GM12878 (cell line): ENCODE measurements around the gene ZDHHC14. TPM values are rescaled to one million over a fixed set of nuclear protein-coding genes. Genes with fewer than 3 reads are reported as not detected.

ENCODE experiments used
- ATAC-seq: fragments of 200-7000 bp; cut with Tn5 transposase; 3 replicates; pipeline ENCODE4 v1.9.1; 2020; ENCODE audit warnings: mild to moderate bottlenecking, moderate library complexity
- BruUV-seq: library from RNA; stranded (reverse); fragments of 400-500 nt; replicated peaks from 2 replicates; lab custom pipeline; 2021; lab: Mats Ljungman, UMichigan
- CTCF ChIA-PET: fragments of 300-600 bp; sonication (Branson Sonifier 250); formaldehyde crosslinking; extraction: SDS; loops from one replicate; lab custom pipeline; 2021; ENCODE audit warnings: inconsistent platforms; lab: Yijun Ruan, JAX
- POLR2A ChIA-PET: fragments of 350-600 bp; formaldehyde crosslinking; extraction: SDS; loops from one replicate; lab custom pipeline; 2021; ENCODE audit warnings: inconsistent platforms; lab: Charles Lee
- RAD21 ChIA-PET: fragments of 300-600 bp; sonication (Branson Sonifier 250); formaldehyde crosslinking; loops from one replicate; lab custom pipeline; 2023; ENCODE audit warnings: antibody characterized with exemption; ENCODE audit not compliant: unreplicated experiment; lab: Charles Lee
- SMC1A ChIA-PET: fragments of 300-600 bp; sonication (Branson Sonifier 250); formaldehyde crosslinking; loops from one replicate; lab custom pipeline; 2023; ENCODE audit not compliant: unreplicated experiment, uncharacterized antibody; lab: Charles Lee
- DNase-seq: peaks from one replicate; pipeline ENCODE4 v3.0.0-alpha.2; 2011; ENCODE audit warnings: low read depth, low spot score
- FAIRE-seq: peaks from 3 replicates; lab custom pipeline; 2011; peaks lifted over from hg19 to GRCh38; lab: Jason Lieb, UNC
- H2AFZ ChIP-seq: 2 replicates; pipeline ENCODE4 v1.6.0; 2011; ENCODE audit warnings: low read depth, low read length, control low read depth; ENCODE audit not compliant: control insufficient read depth
- H3K27ac ChIP-seq: 2 replicates; pipeline ENCODE4 v1.5.1; 2011; ENCODE audit warnings: control low read depth; ENCODE audit not compliant: control insufficient read depth, insufficient read depth
- H3K27me3 ChIP-seq, 2 experiments: replicated peaks in 1 of 2; 2 replicates each; pipeline versions ENCODE4 v1.6.0 to v1.6.1; 2011; ENCODE audit warnings: low read length in 1 of 2; ENCODE audit not compliant: control insufficient read depth in 2 of 2, insufficient read depth in 2 of 2
- H3K36me3 ChIP-seq, 2 experiments: 2 replicates each; pipeline ENCODE4 v1.5.1; 2011; ENCODE audit warnings: low read length in 1 of 2; ENCODE audit not compliant: control insufficient read depth in 2 of 2, insufficient read depth in 2 of 2
- H3K4me1 ChIP-seq: 2 replicates; pipeline ENCODE4 v1.6.1; 2011; ENCODE audit warnings: mild to moderate bottlenecking, low read length, moderate library complexity, mixed read lengths; ENCODE audit not compliant: control insufficient read depth, insufficient read depth
- H3K4me2 ChIP-seq: 2 replicates; pipeline ENCODE4 v1.6.0; 2011; ENCODE audit warnings: control low read depth; ENCODE audit not compliant: control insufficient read depth, insufficient read depth
- H3K4me3 ChIP-seq: fragments of 200-600 bp; sonication (generic); 2 replicates; pipeline ENCODE4 v1.5.1; 2016
- H3K79me2 ChIP-seq: 2 replicates; pipeline ENCODE4 v1.6.0; 2011; ENCODE audit warnings: low read length; ENCODE audit not compliant: control insufficient read depth, insufficient read depth
- H3K9ac ChIP-seq: 2 replicates; pipeline ENCODE4 v1.8.0; 2011; ENCODE audit warnings: low read length, control low read depth, mixed read lengths; ENCODE audit not compliant: control insufficient read depth, insufficient read depth
- H3K9me3 ChIP-seq: replicated peaks from 3 replicates; pipeline ENCODE4 v1.5.1; 2011; ENCODE audit warnings: mild to moderate bottlenecking, low read length; ENCODE audit not compliant: control insufficient read depth, insufficient read depth
- H4K20me1 ChIP-seq: 2 replicates; pipeline ENCODE4 v1.6.0; 2011; ENCODE audit not compliant: control insufficient read depth, insufficient read depth
- BACH1 ChIP-seq: fragments of 450-650 bp; IDR thresholded peaks from 2 replicates; pipeline ENCODE4 v1.6.1; 2017; ENCODE audit warnings: mild to moderate bottlenecking, borderline replicate concordance
- CBX3 ChIP-seq: fragments of 200-600 bp; sonication (generic); IDR thresholded peaks from 2 replicates; pipeline ENCODE4 v1.6.1; 2016; ENCODE audit warnings: low read depth, borderline replicate concordance
- CHD4 ChIP-seq: fragments of 200-600 bp; sonication (generic); IDR thresholded peaks from 2 replicates; pipeline ENCODE4 v1.6.1; 2016; ENCODE audit warnings: mild to moderate bottlenecking
- CREB1 ChIP-seq: IDR thresholded peaks from 2 replicates; pipeline ENCODE4 v1.6.1; 2012; ENCODE audit warnings: low read depth, mild to moderate bottlenecking, inconsistent platforms
- CREM ChIP-seq: IDR thresholded peaks from 2 replicates; pipeline ENCODE4 v1.6.1; 2014; ENCODE audit warnings: antibody characterized with exemption, low read depth
- EED ChIP-seq: sonication (generic); IDR thresholded peaks from 2 replicates; pipeline ENCODE4 v1.6.1; 2016; ENCODE audit warnings: antibody characterized with exemption, low read depth
- FOS ChIP-seq: IDR thresholded peaks from 3 replicates; pipeline ENCODE4 v1.6.1; 2011; ENCODE audit warnings: borderline replicate concordance; ENCODE audit not compliant: insufficient read length; ENCODE audit errors: extremely low read depth
- HDGF ChIP-seq: fragments of 450-650 bp; IDR thresholded peaks from 2 replicates; pipeline ENCODE4 v1.6.1; 2016; ENCODE audit warnings: antibody characterized with exemption
- LARP7 ChIP-seq: fragments of 450-650 bp; IDR thresholded peaks from 2 replicates; pipeline ENCODE4 v1.6.1; 2017; ENCODE audit warnings: mild to moderate bottlenecking
- MEF2B ChIP-seq: fragments of 450-650 bp; IDR thresholded peaks from 2 replicates; pipeline ENCODE4 v1.6.1; 2018; ENCODE audit warnings: mild to moderate bottlenecking, moderate library complexity; ENCODE audit not compliant: partially characterized antibody, poor library complexity, severe bottlenecking
- MTA3 ChIP-seq: IDR thresholded peaks from 2 replicates; pipeline ENCODE4 v1.6.1; 2012; ENCODE audit warnings: low read length, inconsistent platforms, borderline replicate concordance
- NKRF ChIP-seq: fragments of 450-650 bp; conservative IDR thresholded peaks from 2 replicates; pipeline ENCODE4 v1.6.1; 2017; ENCODE audit warnings: mild to moderate bottlenecking, moderate library complexity
- NR2C2 ChIP-seq: IDR thresholded peaks from 2 replicates; pipeline ENCODE4 v1.6.1; 2011; ENCODE audit warnings: borderline replicate concordance, low read depth; ENCODE audit not compliant: control insufficient read depth, insufficient read length
- NR2F1 ChIP-seq: fragments of 450-650 bp; conservative IDR thresholded peaks from 2 replicates; pipeline ENCODE4 v1.6.1; 2017; ENCODE audit warnings: mild to moderate bottlenecking
- RELA ChIP-seq: fragments of 450-650 bp; IDR thresholded peaks from 2 replicates; pipeline ENCODE4 v1.8.0; 2014; ENCODE audit warnings: borderline replicate concordance; ENCODE audit not compliant: partially characterized antibody
- RFX5 ChIP-seq: IDR thresholded peaks from 2 replicates; pipeline ENCODE4 v1.6.1; 2011; ENCODE audit warnings: low read depth, low read length, improper control_type of control experiment
- SREBF1 ChIP-seq: IDR thresholded peaks from 2 replicates; pipeline ENCODE4 v1.6.1; 2012; ENCODE audit warnings: mild to moderate bottlenecking, low read length
- TCF7 ChIP-seq: IDR thresholded peaks from 2 replicates; pipeline ENCODE4 v1.6.1; 2014; ENCODE audit warnings: antibody characterized with exemption, borderline replicate concordance
- ZBED1 ChIP-seq: IDR thresholded peaks from 2 replicates; pipeline ENCODE4 v1.6.1; 2016; ENCODE audit warnings: borderline replicate concordance
- WGBS: methylation state at CpG from one replicate; pipeline ENCODE4 v1.1.6; 2016; ENCODE audit warnings: low lambda C conversion rate; ENCODE audit not compliant: insufficient replicate concordance, insufficient coverage; ENCODE audit errors: missing lambda C conversion rate; 5-methylcytosine and 5-hydroxymethylcytosine counted together
- in situ Hi-C: fragments of 300-500 bp; cut with MboI; formaldehyde crosslinking; loops from 9 replicates; pipeline ENCODE4 v1.14.3; 2018; ENCODE audit warnings: mixed read lengths
- intact Hi-C: fragments of 100-400 bp; cut with micrococcal nuclease; formaldehyde crosslinking; loops from one replicate; pipeline ENCODE4 v1.14.2; 2022; ENCODE audit not compliant: unreplicated experiment
- polyA plus RNA-seq, 11 experiments: library from polyadenylated mRNA; depleted of rRNA in 4 of 11; unstranded in 6 of 11; stranded (reverse) in 5 of 11; fragments of >200 nt; fragmentation: Nextera tagmentation in 4 of 11; fragmentation: Illumina TruSeq in 1 of 11; extraction: Ambion mirVana in 4 of 11; extraction: Trizol in 1 of 11; gene quantifications; 1 replicate in 1 of 11; 2 replicates in 10 of 11; pipeline versions ENCODE4 v1.2.1 to v1.2.3, GENCODE V29; 2011 to 2016; ENCODE audit warnings: inconsistent platforms in 2 of 11, missing spikeins in 2 of 11, low read depth in 1 of 11
- total RNA-seq, 4 experiments: library from RNA; depleted of rRNA in 3 of 4; stranded (reverse); fragments of >200 nt in 3 of 4; fragmentation: Illumina TruSeq in 1 of 4; extraction: Trizol in 1 of 4; gene quantifications; 2 replicates each; pipeline versions ENCODE4 v1.2.1 to v1.2.3, GENCODE V29; 2013 to 2021
- TF ChIP-seq, protein P1 (sequence below): fragments of 450-650 bp; IDR thresholded peaks from 2 replicates; pipeline ENCODE4 v1.6.1; 2017; ENCODE audit warnings: low read depth, mild to moderate bottlenecking, moderate library complexity

The ZDHHC14 gene
- total and polyA plus RNA-seq, 10 of the 15 experiments (the other 5 are each of a cell fraction or from before 2014, with no cell fraction given): 0.15 to 16.0 (median 0.76) TPM; not detected in 1

DNA sequence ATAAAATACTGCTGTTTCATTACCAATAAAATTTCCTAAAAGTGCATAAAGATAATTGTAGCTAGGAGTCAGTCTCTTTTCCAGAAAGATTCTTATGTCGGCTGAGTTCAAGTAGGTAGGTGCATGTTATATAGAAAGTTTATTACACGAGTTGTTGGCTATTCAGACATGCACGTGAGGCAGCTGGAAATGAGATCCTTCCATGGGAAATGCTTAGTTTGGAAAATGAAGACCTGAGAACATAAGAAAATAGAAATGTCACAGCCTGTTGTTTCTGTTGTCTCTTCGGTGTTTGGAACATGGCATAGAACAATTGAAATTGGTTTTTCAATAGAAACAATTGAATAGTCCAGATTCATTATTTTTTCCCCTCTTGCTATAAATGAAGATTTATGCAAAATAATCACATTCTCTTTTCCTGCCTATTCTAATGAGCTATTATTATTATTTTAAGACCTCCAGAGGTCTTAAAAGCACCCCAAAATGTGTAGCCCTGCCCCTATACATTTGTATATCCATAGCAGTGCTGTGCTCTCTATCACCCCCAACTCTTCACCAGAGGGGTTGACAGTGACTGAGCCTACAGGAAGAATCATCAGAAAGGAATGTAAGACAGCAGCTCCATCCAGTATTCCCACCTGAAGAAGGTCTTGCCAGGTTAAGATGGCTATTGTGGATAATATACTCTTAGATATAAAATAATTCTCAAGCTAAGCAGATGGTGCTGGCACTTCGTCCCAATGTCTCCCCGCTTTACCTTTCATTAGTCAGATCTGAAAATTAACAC, 82.2 kb downstream of the ZDHHC14 start:
- FAIRE-seq (no peak), DNase-seq (no peak)
- in situ Hi-C loops (loop anchor here (5.0 kb wide), 2 partner anchors 99 to 141 kb away; partner anchors contain the start of gene TMEM242), intact Hi-C loops (loop anchor here (5.0 kb wide), 1 partner anchor 96 kb away; no protein-coding TSS in a partner anchor)
- Histone ChIP-seq H3K27ac (no peak overlapping the region), H3K4me3 (no peak overlapping the region), H3K79me2 (no peaks in the 10 kb centered on the region), H3K4me2 (no peak overlapping the region), H2AFZ (no peak overlapping the region)
- CTCF ChIA-PET: interaction anchor here (0.6 to 6.7 kb wide), 28 partner anchors 22 to 1255 kb away, joined by 3 to 84 read pairs (median 6); partner anchors contain the start of gene TMEM242
- TF ChIP-seq CREB1 (no peak), RELA (no peak), LARP7 (no peak), CBX3 (no peak), SREBF1 (no peak), BACH1 (no peak), CHD4 (no peak), NKRF (no peak), FOS (no peak), CREM (no peak), MTA3 (no peak), TCF7 (no peak), EED (no peak), HDGF (no peak), NR2C2 (no peak), ZBED1 (no peak), NR2F1 (no peak), RFX5 (no peak), MEF2B (no peak)
- TF ChIP-seq, protein P1, sequence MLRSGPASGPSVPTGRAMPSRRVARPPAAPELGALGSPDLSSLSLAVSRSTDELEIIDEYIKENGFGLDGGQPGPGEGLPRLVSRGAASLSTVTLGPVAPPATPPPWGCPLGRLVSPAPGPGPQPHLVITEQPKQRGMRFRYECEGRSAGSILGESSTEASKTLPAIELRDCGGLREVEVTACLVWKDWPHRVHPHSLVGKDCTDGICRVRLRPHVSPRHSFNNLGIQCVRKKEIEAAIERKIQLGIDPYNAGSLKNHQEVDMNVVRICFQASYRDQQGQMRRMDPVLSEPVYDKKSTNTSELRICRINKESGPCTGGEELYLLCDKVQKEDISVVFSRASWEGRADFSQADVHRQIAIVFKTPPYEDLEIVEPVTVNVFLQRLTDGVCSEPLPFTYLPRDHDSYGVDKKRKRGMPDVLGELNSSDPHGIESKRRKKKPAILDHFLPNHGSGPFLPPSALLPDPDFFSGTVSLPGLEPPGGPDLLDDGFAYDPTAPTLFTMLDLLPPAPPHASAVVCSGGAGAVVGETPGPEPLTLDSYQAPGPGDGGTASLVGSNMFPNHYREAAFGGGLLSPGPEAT: no peak
- TF ChIP-seq, all 136 proteins: peak for 0
- Histone ChIP-seq H3K9me3 (no peaks in the 10 kb centered on the region; the same call in 2 of the 3 replicates), H3K27me3 (no peaks in the 10 kb centered on the region), H4K20me1 (no peaks in the 10 kb centered on the region), H3K36me3 (no peaks in the 10 kb centered on the region), H3K4me1 (peaks cover 36% of the 10 kb centered on the region), H3K9ac (no peak overlapping the region)
- SMC1A ChIA-PET: interaction anchor here (0.7 to 11.5 kb wide), 31 partner anchors 10 to 426 kb away, joined by 3 to 431 read pairs (median 5); partner anchors contain the start of gene TMEM242
- ATAC-seq: no peak
- WGBS: 8% methylated on average over 6 of the region's 6 CpGs
- POLR2A ChIA-PET: interaction anchor here (1.0 to 7.9 kb wide), 7 partner anchors 20 to 108 kb away, joined by 3 to 170 read pairs (median 25); partner anchors contain the start of gene ZDHHC14
- RAD21 ChIA-PET: interaction anchor here (0.9 to 8.4 kb wide), 19 partner anchors 10 to 203 kb away, joined by 3 to 350 read pairs (median 12); partner anchors contain the start of genes TMEM242 and ZDHHC14
- BruUV-seq: no TSS peak
